Dedifferentiated amniotic fluid mesenchymal stem cell (primary cell): ENCODE measurements around the gene ETV7.

ENCODE experiments used
- DNase-seq: peaks from one replicate; pipeline ENCODE4 v3.0.0-alpha.2; 2016; ENCODE audit errors: extremely low spot score

ETV7 gene

DNA sequence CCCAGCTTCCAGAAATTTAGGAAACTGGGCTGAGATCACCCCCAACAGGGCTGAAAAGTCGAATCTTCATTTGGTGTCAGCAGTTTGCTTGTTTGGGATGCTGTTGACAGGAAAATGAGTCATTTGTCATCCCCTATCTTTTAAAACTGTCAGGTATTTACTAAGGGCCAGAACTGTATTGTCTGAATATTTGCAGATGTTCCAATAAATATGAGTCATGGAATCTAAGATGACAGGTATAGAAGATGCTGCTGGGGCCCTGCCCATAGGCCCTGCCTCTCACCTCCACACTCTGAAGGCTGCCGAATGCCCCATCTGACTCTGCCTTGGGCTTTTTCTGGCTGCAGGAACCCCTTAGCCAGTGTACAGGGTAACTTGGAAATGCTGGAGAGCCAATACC lies 3.9 kb downstream of the ETV7 start:
- no peak for DNase-seq

DNA sequence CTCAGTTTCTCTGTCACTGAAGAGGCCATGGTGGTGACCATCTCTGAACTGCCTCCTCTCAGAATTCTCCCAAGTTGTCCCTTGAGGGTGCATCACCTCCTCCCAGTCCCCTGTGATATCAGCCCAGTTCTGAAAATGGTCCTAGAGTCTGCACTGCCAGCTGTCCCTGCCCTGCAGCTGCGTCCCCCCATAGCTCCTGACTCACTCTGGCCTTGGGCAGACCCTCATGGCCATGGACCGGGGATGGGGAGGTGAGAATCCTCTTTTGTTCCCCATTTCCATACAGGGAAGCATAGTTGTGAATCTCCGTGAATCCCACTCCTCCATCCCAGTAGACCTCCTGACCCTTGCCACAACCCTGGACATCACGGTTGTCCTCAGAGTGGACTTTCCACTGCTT lies 4.5 kb downstream of the ETV7 start:
- DNase-seq: no peak

DNA sequence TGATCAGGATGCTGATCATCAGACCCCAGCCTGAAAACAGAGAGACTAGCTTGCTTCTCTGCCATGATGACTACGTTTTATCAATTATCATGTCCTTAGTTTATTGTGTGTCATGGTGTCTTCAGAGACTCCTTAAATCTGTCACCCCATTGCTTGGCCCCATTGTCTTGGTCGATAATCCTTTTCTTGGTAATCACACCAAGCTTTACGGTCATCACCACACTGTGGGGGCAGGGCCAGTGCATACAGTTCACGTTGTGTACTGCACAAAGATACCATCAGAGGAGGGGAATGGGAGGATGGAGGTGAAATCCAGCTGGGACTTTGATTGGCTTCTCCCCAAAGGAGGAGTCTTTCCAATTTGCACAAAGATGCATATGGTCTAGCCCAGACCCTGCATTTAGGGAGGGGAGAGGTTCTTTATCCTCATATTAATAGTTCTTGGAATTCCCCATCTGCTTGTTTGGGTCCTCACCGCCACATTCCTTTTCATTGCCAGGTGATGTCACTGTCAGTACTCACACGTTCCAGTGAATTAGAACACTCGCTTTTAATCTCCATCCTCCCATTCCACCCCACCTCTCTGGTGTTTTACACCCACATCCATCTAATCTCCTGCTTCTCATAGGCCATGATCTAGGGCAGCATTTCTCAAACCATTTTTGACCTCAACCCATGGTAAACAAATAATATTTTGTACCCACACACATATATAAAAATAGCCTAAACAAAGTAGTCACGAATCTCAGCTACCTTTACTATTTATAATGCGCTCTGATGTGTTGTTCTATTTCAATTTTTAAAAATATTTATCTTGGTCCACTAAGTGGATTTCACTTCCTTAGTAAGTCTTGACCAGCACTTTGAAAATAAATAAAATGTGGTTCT lies 5.7 kb downstream of the ETV7 start:
- no peak for DNase-seq

DNA sequence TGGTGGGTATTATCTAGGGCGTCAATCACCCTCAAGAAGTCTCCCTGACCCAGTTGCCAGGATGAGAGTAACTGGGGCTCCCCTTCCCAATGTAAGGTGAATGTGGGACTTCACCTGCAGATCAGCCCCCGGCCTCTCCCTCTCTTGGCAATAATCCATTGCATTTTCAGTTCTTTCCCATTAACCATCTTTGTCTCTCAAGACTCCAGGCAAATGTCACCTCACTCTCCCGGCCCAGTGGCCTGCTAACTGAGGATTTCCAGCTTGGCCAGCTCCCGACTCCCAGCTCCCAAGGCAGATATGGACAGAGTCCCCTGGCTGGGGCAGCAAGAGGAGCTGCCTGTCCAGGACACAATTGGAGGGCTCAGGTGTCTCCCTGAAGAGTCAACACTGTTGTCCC lies 7.3 kb downstream of the ETV7 start:
- DNase-seq: no peak

DNA sequence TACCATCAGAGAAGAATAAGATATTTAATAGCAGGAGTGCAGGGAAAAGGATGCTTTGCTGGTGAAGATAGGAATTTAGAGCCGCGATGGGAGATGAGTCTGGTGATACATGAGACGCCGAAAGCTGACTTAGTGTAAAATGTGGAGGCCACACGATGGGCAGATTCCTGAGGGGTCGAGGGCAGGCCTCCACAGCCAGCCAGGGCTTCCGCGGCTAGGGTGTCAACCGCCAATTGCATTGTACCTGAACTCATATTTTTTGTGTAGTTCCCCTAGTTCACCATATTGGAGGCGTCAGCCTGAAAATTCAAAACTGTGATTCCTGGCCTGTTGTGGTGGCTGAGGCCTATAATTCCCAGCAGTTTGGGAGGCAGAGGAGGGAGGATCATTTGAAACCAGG lies 8.5 kb downstream of the ETV7 start:
- DNase-seq: no peak

DNA sequence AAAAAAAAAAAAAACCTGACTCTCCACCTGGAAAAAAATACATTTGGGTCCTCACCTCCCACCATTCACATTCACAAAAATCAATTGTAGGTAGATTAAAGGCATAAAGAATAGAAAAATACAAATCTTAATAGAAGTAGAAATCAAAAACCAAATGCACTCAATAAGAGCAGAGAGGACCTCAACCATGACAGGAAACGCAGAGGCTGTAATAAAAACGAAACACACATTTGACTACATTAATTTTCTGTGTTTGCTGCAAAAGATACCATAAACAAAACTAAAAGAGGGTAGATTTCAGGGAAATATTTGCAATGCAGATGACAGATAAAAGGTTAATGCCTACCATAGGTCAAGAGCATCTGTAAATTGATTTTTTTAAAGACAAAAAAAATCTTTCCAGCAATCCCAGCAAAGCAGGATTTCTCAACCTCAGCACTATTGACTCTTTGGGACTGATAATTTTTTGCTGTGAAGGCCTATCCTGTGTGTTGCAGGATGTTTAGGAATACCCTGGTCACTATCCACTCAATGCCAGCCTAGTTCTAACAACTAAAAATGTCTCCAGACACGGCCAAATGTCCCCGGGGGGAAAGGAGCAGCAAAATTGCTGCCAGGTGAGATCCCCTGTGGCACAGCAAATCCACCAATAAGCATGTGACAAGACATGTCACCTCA lies 9.1 kb downstream of the ETV7 start:
- no peak for DNase-seq

DNA sequence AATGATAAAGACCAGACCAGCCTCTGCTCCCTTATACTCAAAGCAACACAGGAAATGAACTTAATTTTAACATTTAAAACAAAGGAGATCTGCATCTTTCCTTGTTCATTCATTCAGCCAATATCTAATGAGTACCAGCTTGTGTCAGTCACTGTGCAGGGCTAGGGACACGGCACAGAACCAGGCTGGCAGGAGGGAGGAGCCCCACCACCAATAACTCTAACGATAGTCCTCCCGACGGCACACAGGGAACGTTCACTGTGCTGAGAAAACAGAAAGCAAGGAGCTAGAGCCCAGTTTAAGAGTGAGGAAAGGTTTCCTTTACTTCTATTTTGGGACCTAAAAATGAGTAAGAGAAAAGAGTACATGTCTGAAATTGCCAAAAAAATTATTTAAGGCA lies 9.9 kb downstream of the ETV7 start:
- no peak for DNase-seq

DNA sequence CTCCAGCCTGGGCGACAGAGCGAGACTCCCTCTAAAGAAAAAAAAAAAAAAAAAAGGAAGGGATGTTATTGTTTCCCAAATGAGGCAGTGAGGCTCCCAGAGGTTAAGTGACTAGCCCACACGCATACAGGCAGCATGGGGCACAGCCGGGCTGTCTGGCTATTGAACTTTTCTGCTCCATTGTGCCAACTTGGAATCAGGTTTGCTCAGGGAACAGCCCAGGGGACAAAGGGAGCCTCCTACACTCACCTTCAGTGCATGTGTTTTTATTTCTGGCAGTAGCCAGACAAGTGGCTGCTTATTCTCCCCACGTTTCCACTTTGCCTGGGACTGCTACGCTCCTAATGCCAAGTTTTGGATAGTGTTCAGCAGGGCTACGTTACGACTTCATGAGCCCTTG lies 10.7 kb downstream of the ETV7 start:
- DNase-seq: no peak

DNA sequence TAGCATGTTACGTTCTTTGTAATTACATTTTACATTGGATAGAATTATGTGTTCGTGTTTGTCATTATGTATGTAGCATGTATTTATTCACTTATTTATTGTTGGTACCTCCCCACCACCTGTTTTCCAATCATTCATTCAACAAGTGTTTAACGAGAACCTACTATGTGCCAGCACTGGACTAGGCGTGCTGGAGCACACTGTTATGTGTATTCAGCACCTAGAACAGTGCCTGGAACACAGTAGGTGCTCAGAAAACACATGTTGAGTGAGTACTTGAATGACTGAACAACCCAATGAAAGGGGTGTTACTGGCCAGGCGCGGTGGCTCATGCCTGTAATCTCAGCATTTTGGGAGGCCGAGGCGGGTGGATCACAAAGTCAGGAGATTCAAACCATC lies 11.3 kb downstream of the ETV7 start:
- no peak for DNase-seq

DNA sequence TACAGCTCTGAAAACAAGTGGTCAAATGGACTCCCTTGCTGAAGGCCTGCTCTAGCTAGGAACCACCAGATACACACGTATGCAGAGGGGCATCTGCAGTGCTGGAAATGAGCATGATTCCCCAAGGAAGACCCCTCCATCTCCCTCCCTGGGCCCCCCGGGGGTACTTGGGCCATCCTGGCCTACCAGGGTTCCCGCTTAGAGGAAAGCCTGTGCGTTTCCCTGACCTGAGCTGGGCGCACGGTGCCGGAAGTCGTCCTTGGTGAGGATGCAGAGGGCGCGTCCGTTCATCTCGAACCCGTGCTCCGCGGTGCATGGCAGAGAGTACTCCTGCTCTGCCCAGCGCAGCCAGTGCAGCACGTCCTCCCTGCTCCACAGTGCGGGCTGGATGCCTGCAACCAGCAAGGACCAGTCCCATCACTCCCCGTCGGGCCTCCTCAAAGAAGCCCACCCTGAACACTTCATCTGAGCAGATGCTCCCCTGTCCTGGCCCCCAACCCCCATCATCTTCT lies 11.8 kb downstream of the ETV7 start:
- no peak for DNase-seq

DNA sequence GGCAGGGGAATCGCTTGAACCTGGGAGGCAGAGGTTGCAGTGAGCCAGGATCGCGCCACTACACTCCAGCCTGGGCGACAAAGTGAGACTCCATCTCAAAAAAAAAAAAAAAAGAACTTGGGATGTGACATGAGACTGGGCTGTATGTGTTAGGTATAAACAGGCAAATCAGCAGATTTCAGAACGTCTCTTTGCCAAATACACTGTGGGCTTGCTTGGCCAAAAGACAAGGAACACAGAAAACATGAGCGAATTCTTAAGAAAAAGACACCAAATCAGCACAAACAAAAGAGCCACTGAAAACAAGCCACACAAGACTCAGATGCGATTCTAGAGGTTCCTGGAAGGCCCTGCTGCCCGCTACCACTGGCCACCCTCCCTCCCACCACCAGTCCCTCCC lies 12.5 kb downstream of the ETV7 start:
- no peak for DNase-seq

DNA sequence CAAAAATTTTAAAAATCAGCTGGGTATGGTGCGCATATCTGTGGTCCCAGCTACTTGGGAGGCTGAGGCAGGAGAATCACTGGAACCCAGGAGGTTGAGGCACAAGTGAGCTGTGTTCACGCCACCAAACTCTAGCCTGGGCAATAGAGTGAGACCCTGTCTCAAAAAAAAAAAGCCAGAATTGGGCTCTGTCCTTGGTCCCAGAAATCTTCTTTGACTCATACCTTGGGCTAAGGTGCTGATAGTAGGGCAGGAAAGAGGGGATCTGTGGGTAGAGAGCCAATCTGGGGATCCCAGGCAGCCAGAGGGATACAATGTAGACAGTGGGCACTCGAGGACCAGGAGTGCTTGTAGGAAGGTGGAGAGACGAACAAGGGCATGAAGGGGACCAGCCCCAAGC lies 13.3 kb downstream of the ETV7 start:
- DNase-seq: no peak

DNA sequence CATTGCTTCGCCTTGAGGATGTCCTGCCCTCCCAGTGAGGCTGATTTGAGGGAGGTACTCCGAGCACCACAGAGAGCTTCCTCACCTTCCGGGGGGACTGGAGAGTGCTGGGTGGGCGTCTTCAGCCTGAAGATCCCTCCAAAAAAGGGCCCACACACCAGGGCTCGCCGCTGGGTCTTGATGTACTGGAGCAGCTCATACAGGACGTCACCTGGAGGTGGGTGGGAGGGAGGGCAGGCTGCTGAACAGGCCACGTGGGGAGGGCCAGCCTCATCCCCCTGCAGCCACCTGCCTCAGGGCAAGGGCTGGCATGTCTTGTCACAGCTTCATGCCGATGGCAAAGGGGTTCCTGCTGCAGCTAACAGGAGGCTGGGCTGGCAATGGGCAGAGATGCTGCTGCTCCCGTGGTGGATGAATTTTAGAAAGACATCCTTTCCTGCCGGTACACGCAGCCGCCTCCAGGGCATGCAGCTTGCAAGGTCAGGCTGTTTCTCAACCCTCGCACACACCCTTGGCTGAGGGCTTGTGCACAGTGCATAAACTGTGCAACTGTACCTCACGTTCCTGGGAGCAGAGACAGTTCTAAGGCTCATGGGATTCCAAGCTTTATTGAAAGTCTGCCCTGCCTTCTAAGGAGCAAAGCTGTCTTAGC lies 14.0 kb downstream of the ETV7 start:
- DNase-seq: no peak

DNA sequence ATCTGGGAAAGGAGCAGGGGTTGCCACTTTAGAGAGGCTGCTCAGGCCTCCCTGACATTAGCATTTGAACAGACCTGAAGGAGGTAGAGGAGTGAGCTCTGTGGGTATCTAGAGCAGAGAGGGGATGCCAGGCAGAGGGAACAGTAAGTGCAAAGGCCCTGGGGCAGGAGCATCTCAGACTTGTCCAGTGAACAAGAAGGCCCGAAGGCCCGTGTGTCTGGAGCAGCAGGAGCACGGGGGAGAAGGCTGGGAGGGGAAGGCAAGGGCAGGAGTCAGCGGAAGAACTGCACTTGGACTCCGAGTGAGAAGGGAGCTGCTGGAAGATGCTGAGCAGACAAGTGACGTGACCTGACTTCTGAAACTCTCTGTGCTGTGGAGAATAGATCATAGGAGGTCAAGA lies 15.4 kb downstream of the ETV7 start:
- DNase-seq: no peak

DNA sequence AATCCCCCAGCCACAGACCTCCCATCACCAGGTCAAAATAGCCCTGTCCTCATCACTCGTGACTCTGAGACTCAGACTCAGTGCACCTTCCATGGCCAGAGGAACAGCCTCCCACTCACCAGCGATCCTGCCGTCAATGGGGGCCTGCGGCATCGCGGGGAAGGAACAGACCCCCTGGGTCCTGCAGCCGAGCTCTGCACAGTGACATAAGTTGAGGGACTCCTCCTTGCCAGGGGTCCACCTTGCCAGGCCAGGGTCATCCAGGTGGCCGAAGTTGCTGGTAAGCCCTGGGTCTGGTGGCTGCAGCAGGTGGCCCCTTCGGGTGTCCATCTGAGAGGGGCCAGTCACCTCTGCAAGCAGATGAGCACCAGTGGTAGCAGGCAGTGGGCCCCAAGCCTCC lies 16.3 kb downstream of the ETV7 start:
- no peak for DNase-seq

DNA sequence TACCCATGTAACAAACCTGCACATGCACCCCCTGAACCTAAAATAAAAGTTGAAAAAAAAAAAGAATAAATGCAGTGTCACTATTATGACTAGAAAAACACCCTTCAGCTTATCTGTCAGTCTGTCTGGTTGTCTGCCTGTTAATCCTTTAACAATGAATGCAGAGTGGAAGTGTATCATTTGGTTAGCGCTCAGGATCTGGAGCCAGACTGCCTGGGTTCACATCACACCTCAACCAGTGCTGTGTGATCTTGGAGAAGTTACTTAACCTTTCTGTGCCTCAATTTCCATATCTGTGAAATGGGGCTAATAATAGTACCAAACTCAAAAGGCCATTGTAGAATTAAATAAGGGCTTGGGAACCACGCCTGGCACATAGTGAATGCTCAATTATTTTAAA lies 16.8 kb downstream of the ETV7 start:
- no peak for DNase-seq

DNA sequence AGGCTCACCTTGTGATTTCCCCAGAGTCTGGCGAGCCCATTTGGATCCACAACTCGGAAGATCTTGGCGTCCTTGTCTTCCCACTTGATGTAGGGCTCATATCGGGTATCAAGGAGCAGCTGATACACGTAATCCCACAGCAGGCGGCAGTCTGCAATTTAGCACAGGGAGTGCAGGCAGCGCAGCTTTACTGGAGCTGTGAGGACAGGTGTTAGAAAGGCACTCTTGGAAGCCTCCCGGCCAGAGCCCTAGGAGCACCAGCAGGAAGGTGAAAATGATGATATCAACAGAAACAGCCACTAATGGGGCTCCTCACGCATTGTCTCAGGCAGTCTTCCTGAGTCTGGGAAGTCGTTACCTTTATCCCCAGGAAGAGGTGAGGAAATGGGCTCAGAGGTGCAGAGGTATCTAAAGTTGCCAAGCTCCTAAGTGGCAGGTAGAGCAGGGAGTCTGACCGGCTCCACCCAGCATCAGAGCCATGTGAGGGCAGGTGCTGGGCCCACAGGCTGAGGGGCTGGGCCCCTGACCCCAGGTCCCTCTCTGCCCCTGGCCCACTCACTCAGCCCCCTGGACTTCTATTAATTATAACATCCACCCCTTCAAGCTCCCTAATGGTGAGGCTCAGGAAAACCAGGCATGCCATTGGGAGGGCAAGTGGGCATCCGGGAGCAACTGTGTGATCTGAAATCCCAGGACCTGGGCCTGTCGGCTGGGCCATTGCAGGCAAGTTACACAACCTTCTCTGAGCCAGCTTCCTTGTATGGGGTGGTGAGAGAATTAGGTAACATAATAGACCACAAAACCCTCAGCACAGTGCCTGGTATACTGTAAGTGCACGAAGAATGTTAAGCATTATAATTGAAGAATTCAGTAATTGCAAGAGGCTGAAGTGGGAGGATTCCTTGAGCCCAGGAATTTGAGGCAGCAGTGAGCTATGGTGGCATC lies 18.3 kb downstream of the ETV7 start:
- DNase-seq: peak; percentile 79

DNA sequence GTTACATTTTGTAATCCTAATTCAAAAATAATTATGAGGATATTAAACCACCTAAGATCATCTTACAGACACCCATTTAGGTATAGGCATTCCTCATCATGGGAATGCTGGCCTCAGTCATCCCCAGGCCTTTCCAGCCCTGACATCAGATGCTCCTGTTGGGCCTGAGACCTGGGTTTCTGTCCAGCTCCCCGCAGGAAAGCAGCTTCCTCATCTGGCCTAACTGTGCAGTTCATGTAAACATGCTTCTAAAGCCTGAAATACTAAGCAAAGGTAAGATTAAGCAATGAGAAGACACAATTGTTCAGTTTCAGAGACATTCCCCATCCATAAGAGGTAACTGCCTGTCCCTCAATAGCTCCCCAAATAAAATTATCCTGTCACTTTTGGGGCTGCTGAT lies 19.0 kb downstream of the ETV7 start:
- no peak for DNase-seq

DNA sequence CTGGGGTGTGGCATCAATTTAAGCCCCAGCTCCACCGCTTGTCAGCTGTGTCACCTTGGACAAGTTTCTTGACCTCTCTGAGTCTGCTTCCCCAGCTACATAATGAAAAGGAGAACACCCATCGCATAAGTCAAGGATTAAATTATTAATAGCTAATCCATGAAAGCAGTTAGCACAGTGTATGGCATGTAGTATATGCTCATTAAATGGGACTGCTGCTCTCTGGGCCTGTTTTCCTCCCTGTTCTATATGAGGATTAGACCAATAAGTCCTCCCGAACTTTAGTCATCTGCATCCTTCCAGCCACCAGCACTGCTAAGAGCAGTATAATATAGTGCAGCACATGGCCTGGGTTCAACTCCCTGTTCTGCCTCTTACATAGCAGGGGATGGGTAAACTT lies 19.7 kb downstream of the ETV7 start:
- no peak for DNase-seq

DNA sequence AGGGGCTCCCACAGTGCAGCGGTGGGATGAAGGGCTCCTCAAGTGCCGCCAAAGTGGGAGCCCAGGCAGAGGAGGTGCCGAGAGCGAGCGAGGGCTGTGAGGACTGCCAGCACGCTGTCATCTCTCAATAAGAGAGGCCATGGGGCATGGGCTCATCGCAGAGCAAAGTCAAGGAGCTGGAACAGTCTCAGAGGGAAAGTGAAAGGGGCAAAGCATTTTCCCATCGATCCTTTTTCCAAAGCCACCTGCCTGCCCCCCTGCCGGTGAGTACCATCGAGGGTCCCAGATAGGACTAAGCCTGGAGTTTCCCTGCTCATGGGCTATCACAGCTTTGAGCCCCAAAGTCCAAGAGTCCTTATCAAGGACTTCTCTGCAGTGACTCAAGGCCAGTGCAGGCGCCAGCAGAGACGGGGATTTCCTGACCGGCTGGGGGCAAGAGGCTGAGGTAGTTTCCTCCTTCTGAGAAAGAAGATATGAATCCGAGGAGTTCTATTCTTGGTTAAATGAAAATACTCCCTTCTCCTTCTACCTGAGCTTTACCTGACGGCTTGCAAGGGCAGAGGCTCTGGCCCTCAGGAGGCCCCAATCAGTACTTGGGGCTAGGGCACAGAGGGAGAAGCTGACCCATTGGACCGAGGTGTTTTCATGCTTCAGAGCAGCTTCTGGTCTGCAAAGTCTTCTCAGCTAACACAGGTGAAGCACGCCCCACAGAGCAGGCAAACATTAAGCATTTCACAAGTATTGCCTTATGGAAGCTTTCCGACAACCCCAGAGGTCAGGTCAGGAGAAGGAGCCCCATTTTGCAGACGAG lies 22.6 kb downstream of the ETV7 start:
- no peak for DNase-seq
